Activated CD4-positive, alpha-beta memory T cell treated with anti-CD3 and anti-CD28 coated beads, Interleukin-2, amount 10 ng/mL, durations not matched to agents 7 days and 5 days (primary cell): ENCODE measurements around the gene DMD. TPM values are rescaled to one million over a fixed set of nuclear protein-coding genes. Genes with fewer than 3 reads are reported as not detected.
"Not testable (repeated sequence)": the region's sequence is repeated elsewhere in the genome, so short reads cannot be mapped to it uniquely, and the experiment has no call there.

Experiments used
- CTCF ChIA-PET: fragments of 350-600 bp; sonication (Branson Sonifier 250); formaldehyde crosslinking; loops from one replicate; lab custom pipeline; 2021; ENCODE audit warnings: antibody characterized with exemption, inconsistent platforms; lab: Charles Lee
- POLR2A ChIA-PET: fragments of 350-600 bp; sonication (Branson Sonifier 250); formaldehyde crosslinking; loops from one replicate; lab custom pipeline; 2021; ENCODE audit warnings: antibody characterized with exemption; lab: Charles Lee
- DNase-seq: peaks from one replicate; pipeline ENCODE4 v3.0.0-alpha.2; 2020
- H3K27ac Mint-ChIP-seq: one replicate; pipeline ENCODE4 v1.8.0; 2021; ENCODE audit warnings: mild to moderate bottlenecking, mixed read lengths
- H3K27me3 Mint-ChIP-seq: one replicate; pipeline ENCODE4 v1.8.0; 2021; ENCODE audit warnings: mixed read lengths
- H3K36me3 Mint-ChIP-seq: one replicate; pipeline ENCODE4 v1.8.0; 2021; ENCODE audit warnings: low read depth, mixed read lengths
- H3K4me1 Mint-ChIP-seq: one replicate; pipeline ENCODE4 v1.8.0; 2021; ENCODE audit warnings: mixed read lengths
- H3K4me3 Mint-ChIP-seq: one replicate; pipeline ENCODE4 v1.8.0; 2021; ENCODE audit warnings: mild to moderate bottlenecking, mixed read lengths
- H3K9me3 Mint-ChIP-seq: one replicate; pipeline ENCODE4 v1.8.0; 2021; ENCODE audit warnings: mixed read lengths
- total RNA-seq, 2 experiments: library from RNA; stranded (reverse); gene quantifications; one replicate each; pipeline ENCODE4 v1.2.3, GENCODE V29; 2021

The DMD gene
- total RNA-seq, 2 experiments from 2014 or later = 1.4 to 1.5 TPM

GRCh38 chrX:33134164-33134563, 77.2 kb downstream of the DMD start:
- Mint-ChIP-seq H3K27ac (no peak overlapping the region), H3K27me3 (no peaks in the 10 kb centered on the region)

GRCh38 chrX:33133320-33133719, 78.0 kb downstream of the DMD start:
- no peak for DNase-seq
- Mint-ChIP-seq H3K27ac (no peak overlapping the region), H3K4me1 (no peaks in the 10 kb centered on the region), H3K36me3 (no peaks in the 10 kb centered on the region), H3K4me3 (no peak overlapping the region), H3K9me3 (no peaks in the 10 kb centered on the region), H3K27me3 (no peaks in the 10 kb centered on the region)
- ChIA-PET POLR2A (no interaction called here), CTCF (no interaction called here)

More at GRCh38 chrX:33134164-33134563, 77.2 kb downstream of the DMD start:
- no peak for DNase-seq
- ChIA-PET POLR2A (no interaction called here), CTCF (no interaction called here)
- Mint-ChIP-seq H3K36me3 (no peaks in the 10 kb centered on the region), H3K9me3 (no peaks in the 10 kb centered on the region), H3K4me3 (no peak overlapping the region), H3K4me1 (no peaks in the 10 kb centered on the region)

DNA sequence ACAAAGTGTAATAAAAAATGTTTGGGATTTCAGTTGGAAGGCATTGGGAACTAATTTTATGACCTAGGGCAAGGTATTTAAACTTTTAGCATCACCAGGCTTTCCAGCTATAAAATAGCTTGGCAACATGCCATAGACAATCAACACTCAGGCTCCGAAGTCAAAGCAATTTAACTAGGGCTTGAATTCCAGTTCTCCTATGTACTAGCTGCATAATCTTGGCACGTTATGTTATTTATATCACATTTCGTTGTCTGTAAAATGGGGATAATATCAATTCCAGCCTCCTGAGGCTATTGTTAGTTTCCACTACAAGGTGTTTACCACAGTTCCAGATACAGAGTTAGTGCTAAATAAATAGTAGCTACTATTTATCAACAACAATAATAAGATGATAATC, 78.8 kb downstream of the DMD start:
- no peak for DNase-seq
- no peak overlapping the region for H3K4me3 Mint-ChIP-seq
- H3K4me1 Mint-ChIP-seq = no peaks in the 10 kb centered on the region
- H3K27ac Mint-ChIP-seq = no peak overlapping the region
- H3K36me3 Mint-ChIP-seq = no peaks in the 10 kb centered on the region
- H3K27me3 Mint-ChIP-seq = no peaks in the 10 kb centered on the region
- ChIA-PET CTCF (no interaction called here), POLR2A (no interaction called here)
- no peaks in the 10 kb centered on the region for H3K9me3 Mint-ChIP-seq

DNA sequence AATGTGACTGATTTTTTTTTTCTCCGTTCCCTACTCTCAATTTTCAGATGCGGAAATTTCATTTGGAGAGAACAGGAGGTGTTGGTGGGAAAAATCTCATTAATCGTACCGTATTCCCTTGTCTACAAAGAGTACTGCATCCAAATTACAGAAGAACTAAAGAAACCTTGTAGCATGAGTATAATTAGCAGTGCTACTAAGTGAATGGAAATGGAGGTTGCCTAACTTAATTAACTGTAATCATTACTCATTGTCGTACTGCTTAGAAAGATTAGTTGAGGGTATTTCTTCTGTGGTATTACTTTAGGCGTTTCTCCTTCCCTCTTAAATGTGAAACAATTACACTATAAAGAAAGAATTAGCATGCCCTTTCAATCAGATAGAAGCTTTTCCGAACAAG, 81.7 kb downstream of the DMD start:
- no peaks in the 10 kb centered on the region for H3K4me1 Mint-ChIP-seq
- no peak for DNase-seq
- ChIA-PET POLR2A (no interaction called here), CTCF (no interaction called here)
- no peaks in the 10 kb centered on the region for H3K27me3 Mint-ChIP-seq
- no peaks in the 10 kb centered on the region for H3K9me3 Mint-ChIP-seq
- no peak overlapping the region for H3K4me3 Mint-ChIP-seq
- H3K27ac Mint-ChIP-seq = no peak overlapping the region
- H3K36me3 Mint-ChIP-seq = no peaks in the 10 kb centered on the region

- no peaks in the 10 kb centered on the region for H3K36me3 Mint-ChIP-seq
- no peaks in the 10 kb centered on the region for H3K4me1 Mint-ChIP-seq
- ChIA-PET POLR2A (no interaction called here), CTCF (no interaction called here)
- H3K9me3 Mint-ChIP-seq = no peaks in the 10 kb centered on the region
- no peak for DNase-seq
- no peak overlapping the region for H3K4me3 Mint-ChIP-seq
- no peaks in the 10 kb centered on the region for H3K27me3 Mint-ChIP-seq
- H3K27ac Mint-ChIP-seq = no peak overlapping the region
Observed at GRCh38 chrX:33128048-33128805, 83.1 kb downstream of the DMD start.

- no peak overlapping the region for H3K27ac Mint-ChIP-seq
- ChIA-PET POLR2A (no interaction called here), CTCF (no interaction called here)
Observed at GRCh38 chrX:33126469-33126868, 84.9 kb downstream of the DMD start.

GRCh38 chrX:33109858-33110257, 101.5 kb downstream of the DMD start:
- Mint-ChIP-seq H3K4me3 (no peak overlapping the region), H3K36me3 (no peaks in the 10 kb centered on the region), H3K4me1 (no peaks in the 10 kb centered on the region), H3K27ac (no peak overlapping the region), H3K27me3 (no peaks in the 10 kb centered on the region), H3K9me3 (no peaks in the 10 kb centered on the region)
- ChIA-PET POLR2A (no interaction called here), CTCF (no interaction called here)
- DNase-seq = no peak

More at GRCh38 chrX:33126469-33126868, 84.9 kb downstream of the DMD start:
- H3K27me3 Mint-ChIP-seq = no peaks in the 10 kb centered on the region
- no peaks in the 10 kb centered on the region for H3K9me3 Mint-ChIP-seq
- H3K36me3 Mint-ChIP-seq = no peaks in the 10 kb centered on the region
- H3K4me3 Mint-ChIP-seq = no peak overlapping the region
- no peak for DNase-seq
- H3K4me1 Mint-ChIP-seq = no peaks in the 10 kb centered on the region

GRCh38 chrX:33106737-33107136, 104.6 kb downstream of the DMD start:
- Mint-ChIP-seq H3K4me3 (no peak overlapping the region), H3K27ac (no peak overlapping the region), H3K36me3 (no peaks in the 10 kb centered on the region), H3K4me1 (no peaks in the 10 kb centered on the region), H3K27me3 (no peaks in the 10 kb centered on the region), H3K9me3 (no peaks in the 10 kb centered on the region)
- CTCF ChIA-PET = no interaction called here
- no peak for DNase-seq
- POLR2A ChIA-PET = no interaction called here

GRCh38 chrX:33095079-33095478, 116.3 kb downstream of the DMD start:
- Mint-ChIP-seq H3K4me3 (no peak overlapping the region), H3K27me3 (no peaks in the 10 kb centered on the region), H3K4me1 (no peaks in the 10 kb centered on the region), H3K36me3 (no peaks in the 10 kb centered on the region), H3K27ac (no peak overlapping the region), H3K9me3 (no peaks in the 10 kb centered on the region)
- ChIA-PET POLR2A (no interaction called here), CTCF (no interaction called here)
- DNase-seq = no peak

DNA sequence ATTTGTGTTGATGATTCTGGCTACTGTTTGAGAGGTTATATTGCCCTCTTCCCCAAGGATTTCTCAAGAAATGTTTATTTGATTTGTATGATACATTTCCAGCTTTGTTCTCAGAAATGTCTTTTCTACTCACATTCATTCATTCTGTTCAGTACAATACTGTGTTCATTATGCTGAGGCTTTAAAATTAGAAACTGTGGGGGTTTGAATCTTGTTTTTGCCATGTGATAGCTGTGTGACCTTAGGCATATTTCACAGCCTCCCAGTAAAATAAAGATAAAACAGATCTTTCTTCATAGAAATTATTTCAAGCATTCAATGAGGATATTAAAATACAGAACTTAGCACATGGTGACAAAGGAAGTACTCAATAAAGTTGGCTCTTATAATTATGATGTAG, 123.9 kb downstream of the DMD start:
- H3K4me3 Mint-ChIP-seq = no peak overlapping the region
- H3K4me1 Mint-ChIP-seq = no peaks in the 10 kb centered on the region
- no peaks in the 10 kb centered on the region for H3K36me3 Mint-ChIP-seq
- no peaks in the 10 kb centered on the region for H3K9me3 Mint-ChIP-seq
- no peak for DNase-seq
- H3K27ac Mint-ChIP-seq = no peak overlapping the region
- no peaks in the 10 kb centered on the region for H3K27me3 Mint-ChIP-seq
- POLR2A ChIA-PET = no interaction called here
- CTCF ChIA-PET = no interaction called here

GRCh38 chrX:33086886-33087285, 124.5 kb downstream of the DMD start:
- no peaks in the 10 kb centered on the region for H3K27me3 Mint-ChIP-seq
- H3K4me3 Mint-ChIP-seq = no peak overlapping the region
- no peaks in the 10 kb centered on the region for H3K9me3 Mint-ChIP-seq
- CTCF ChIA-PET = no interaction called here
- no peaks in the 10 kb centered on the region for H3K4me1 Mint-ChIP-seq
- H3K27ac Mint-ChIP-seq = no peak overlapping the region
- H3K36me3 Mint-ChIP-seq = no peaks in the 10 kb centered on the region
- no peak for DNase-seq
- POLR2A ChIA-PET = no interaction called here

DNA sequence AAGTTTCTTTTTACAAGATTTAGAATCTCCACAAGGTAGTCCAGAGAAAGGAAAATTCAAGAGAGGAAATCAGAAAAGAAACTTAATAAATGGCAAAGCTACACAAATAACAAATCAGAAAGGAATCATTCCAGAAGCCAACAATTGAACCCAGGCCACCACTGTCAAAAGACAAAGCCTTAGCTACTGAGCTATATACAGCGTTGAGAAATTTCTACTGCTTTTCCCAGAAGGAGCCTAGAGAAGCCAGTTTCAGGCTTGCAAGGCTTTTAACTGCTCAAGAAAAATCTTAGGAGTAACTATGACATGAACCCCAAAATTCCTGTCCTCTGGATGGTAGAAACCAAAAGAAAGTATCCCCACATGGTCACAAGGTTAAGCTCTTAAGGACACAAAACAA, 129.0 kb downstream of the DMD start:
- H3K27ac Mint-ChIP-seq = no peak overlapping the region
- no peaks in the 10 kb centered on the region for H3K36me3 Mint-ChIP-seq
- POLR2A ChIA-PET = no interaction called here
- CTCF ChIA-PET = no interaction called here
- H3K27me3 Mint-ChIP-seq = no peaks in the 10 kb centered on the region
- H3K4me1 Mint-ChIP-seq = no peaks in the 10 kb centered on the region
- DNase-seq = no peak
- no peaks in the 10 kb centered on the region for H3K9me3 Mint-ChIP-seq
- H3K4me3 Mint-ChIP-seq = no peak overlapping the region

DNA sequence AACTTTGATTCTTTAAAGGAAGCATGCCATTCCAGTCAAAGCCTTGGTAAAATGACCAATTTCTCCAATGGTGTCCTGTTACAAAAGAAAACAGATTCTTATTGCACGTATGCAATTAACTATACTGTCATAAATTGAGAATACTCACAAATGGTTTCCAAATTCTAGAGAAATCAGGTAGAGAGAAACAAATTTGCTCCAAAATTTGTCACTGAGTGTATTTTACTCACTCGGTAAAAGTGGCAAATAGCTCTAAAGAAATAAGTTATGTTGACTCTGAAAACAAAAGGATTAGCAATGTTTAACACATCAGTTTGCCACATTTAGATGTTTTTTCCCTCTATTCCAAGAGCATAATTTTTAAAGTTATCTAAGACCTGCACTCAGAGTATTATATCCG, 133.1 kb downstream of the DMD start:
- ChIA-PET POLR2A (no interaction called here), CTCF (no interaction called here)
- Mint-ChIP-seq H3K36me3 (no peaks in the 10 kb centered on the region), H3K27me3 (no peaks in the 10 kb centered on the region), H3K9me3 (no peaks in the 10 kb centered on the region), H3K27ac (no peak overlapping the region), H3K4me3 (no peak overlapping the region), H3K4me1 (no peaks in the 10 kb centered on the region)
- no peak for DNase-seq

GRCh38 chrX:33073660-33074059, 137.7 kb downstream of the DMD start:
- CTCF ChIA-PET, H3K27me3 Mint-ChIP-seq, H3K9me3 Mint-ChIP-seq, H3K36me3 Mint-ChIP-seq, H3K4me1 Mint-ChIP-seq, POLR2A ChIA-PET, DNase-seq, H3K27ac Mint-ChIP-seq, H3K4me3 Mint-ChIP-seq: not testable (repeated sequence)
